HG02840 (cell line): ENCODE measurements around the gene CCDC34.

Experiments
- ATAC-seq: cut with Tn5 transposase; IDR thresholded peaks from one replicate; pipeline ENCODE4 v1.9.1; 2021; ENCODE audit warnings: mild to moderate bottlenecking, moderate library complexity, moderate number of reproducible peaks; ENCODE audit not compliant: unreplicated experiment, low FRiP score

The CCDC34 gene

GRCh38 chr11:27394781-27395228, 31.8 kb upstream of the CCDC34 start:
- ATAC-seq: no peak

GRCh38 chr11:27392278-27393114, 29.5 kb upstream of the CCDC34 start:
- ATAC-seq: no peak

GRCh38 chr11:27391331-27392015, 28.5 kb upstream of the CCDC34 start:
- no peak for ATAC-seq

GRCh38 chr11:27390318-27391295, 27.6 kb upstream of the CCDC34 start:
- no peak for ATAC-seq

DNA sequence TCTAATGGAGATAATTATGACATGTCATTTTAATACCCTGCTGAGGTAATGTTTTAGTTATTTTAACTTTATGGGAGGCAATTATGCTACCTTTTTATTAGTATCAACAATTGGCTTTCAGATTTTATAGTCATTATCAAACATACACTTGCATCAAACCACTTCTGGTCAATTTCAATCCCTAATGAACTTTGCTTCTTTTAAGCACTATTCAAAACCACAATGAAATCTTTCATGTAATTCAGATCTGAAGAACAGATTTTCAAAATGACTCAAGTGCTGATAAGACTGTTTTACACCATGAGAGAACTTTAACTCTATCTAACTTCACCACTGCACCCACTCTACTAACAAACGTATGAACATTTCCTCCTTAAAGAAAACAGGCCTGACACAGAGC, 25.9 kb upstream of the CCDC34 start:
- ATAC-seq: no peak

- ATAC-seq: no peak
These were observed 25.0 kb upstream of the CCDC34 start for GRCh38 chr11:27388001-27388400.

- no peak for ATAC-seq
These were observed 24.3 kb upstream of the CCDC34 start for GRCh38 chr11:27387362-27387761.

- no peak for ATAC-seq
These were observed 23.3 kb upstream of the CCDC34 start for GRCh38 chr11:27386181-27386845.

DNA sequence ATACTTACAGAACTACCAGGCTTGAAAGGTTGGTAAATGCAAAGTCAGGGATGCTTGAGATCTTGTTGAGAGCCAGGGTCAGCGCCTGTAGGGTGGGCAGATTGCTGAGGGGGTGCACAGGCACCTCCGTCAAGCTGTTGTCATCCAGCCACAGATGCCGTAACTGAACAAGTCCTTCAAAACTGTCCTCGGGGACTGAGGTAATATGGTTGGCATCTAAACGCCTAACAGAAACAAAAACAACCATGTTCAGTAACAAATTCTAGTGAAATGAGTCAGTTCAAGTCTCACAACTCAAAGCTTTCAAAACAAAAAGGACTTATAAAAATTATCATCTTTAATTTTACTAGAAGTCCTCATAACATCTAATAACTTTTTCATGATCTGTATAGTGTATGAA, 22.2 kb upstream of the CCDC34 start:
- no peak for ATAC-seq

DNA sequence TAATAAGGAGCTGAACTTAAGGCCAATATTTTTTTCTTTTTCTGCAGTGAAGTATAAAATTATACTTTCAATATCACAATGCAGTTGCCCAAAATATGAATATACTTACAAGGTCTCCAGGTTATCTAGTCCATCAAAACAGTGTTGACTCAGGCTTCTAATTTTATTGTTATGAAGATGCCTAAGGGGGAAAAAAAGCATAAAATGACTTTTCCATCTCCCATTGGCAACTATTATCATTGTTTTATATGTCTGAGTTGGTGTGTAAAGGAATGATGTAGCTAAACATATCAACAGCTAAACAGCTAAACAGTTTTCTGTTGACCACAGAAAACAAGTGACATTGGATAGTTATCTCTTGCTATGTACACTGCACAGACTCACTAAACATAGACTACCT, 21.2 kb upstream of the CCDC34 start:
- no peak for ATAC-seq

DNA sequence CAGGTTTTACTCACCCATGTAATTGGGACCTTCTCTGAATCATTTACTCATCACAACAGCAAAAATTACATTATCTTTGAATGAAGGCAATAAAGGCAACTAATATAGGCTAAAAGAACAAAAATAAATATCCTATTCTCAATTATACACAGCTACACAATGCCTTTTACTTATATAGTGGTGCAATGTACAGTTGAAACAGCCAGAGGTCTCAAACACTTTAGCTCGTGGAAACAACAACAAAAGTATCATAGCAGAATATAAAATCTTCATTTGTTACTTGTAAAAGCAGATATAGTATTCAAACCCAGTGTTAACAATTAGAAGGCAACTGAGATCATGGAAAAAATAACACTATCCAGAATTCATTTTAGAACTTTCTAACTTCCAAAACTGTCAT, 20.6 kb upstream of the CCDC34 start:
- ATAC-seq: no peak

GRCh38 chr11:27381238-27381666, 18.2 kb upstream of the CCDC34 start:
- no peak for ATAC-seq

DNA sequence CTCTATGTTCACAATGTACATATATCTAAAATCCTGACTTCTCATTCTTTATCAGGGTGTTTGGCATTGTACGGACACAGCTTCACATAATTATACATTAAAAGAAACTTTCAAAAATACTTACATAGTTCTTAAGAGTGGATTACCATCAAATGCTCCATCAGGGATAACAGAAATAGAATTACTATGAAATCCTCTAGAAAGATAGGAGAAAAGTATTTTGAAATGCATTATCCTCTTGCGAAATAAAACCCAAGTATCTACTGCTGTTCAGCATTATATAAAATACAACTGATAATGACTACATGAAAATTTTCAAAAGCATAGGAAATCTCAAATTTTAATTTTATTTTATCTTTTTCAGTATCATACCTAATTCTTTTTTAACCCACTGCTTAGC, 17.8 kb upstream of the CCDC34 start:
- no peak for ATAC-seq

DNA sequence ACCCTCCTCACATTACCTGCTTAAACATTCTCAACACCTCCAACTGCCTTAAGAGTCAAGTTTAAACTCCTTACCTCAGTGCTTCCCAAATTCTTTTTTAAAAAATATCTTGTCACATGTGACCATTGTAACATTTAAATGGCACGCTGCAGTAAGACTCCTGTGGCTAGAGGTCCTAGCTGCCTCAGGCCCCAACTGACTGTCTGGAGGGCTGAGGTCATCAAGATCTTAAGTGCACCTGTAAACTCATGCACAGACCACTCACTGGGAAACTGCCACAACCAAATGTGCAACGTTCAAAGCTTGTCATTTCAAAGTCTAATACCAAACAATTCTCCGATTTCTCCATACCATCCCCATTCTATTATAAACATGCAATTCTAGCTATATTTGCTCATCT, 16.4 kb upstream of the CCDC34 start:
- no peak for ATAC-seq

DNA sequence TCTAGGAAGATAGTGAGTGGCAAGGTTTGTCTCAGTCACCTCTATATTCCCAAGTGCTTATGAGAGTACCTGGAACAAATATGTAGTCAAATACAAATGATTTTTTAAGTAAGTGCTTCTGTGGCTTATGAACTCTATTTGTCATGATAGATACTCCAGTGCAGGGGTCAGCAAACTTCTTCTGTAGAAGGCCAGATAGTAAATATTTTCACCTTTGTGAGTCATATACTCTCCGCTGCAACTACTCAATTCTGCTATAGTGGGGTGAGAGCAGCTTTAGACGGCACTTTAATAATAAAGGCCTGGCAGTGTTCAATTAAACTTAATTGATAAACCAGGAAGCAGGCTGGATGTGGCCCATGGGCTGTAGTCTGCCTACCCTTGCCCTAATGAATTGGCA, 12.4 kb upstream of the CCDC34 start:
- no peak for ATAC-seq

GRCh38 chr11:27373856-27374602, 11.0 kb upstream of the CCDC34 start:
- ATAC-seq: no peak

DNA sequence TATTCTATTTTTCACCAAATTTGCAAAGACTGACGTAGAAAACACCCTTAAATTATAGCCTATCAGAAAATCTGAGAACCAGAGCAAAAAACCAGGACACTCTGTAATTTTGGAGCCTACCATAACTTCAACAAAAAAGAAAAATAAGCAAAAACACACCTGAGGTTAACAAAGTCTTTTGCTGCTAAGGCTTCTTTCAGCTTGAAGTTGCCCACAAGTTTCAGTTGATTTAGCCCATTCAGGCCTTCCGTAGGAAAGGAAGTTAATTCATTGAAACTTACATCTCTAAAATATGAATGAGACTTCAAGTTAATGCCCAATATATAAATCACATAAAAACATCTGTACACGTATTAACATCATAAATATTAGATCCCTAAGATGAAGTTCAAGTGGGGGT, 10.4 kb upstream of the CCDC34 start:
- no peak for ATAC-seq

DNA sequence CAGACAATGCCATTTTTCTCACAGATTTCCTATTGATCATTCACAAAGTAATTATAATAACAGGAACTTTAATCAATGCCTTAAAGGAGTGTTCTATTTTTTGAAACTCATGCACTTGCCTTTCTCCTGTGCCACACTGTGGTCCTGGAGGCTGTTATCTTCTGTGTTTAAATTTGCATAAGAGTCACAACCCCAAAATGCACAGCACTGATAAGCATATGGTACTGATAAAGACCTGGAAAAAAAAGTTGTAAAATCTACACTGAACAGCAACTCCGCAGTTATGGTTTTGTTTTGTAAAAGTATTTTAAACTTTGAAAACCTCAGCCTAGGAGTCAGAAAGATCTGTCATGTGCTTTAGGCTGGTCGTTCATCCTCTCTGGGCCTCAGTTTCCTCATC, 9.1 kb upstream of the CCDC34 start:
- no peak for ATAC-seq

- no peak for ATAC-seq
These were observed 8.5 kb upstream of the CCDC34 start for GRCh38 chr11:27371489-27371888.

DNA sequence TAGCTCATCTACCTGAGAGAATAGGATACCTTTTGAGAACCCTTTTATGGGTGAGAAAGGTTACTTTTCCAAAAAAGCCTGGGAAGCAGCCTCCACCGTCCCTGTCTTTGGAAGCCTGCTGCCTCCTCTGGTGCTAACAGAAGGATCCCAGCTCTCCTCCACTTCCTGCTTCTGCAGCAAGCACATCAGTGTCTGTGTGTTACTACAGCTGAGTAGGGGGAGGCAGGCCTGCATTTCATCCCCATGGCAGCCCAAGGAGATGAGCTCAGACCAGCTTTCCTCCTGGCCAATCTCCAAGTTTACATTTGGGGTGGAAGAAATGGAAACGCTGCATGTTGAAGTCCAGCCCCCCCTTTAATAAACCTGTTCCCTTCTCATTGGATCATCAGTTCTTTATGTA, 7.4 kb upstream of the CCDC34 start:
- no peak for ATAC-seq
